Endothelial cell of umbilical vein (primary cell): Measurements from ENCODE around the gene OSER1. TPM values are rescaled to one million over a fixed set of nuclear protein-coding genes. Genes with fewer than 3 reads are reported as not detected.

Experiments
- BruUV-seq: library from RNA; stranded (reverse); fragments of 400-500 nt; replicated peaks from 2 replicates; lab custom pipeline; 2021; lab: Mats Ljungman, UMichigan
- CTCF ChIA-PET: fragments of 300-600, 350-600 bp; sonication (Branson Sonifier 250); formaldehyde crosslinking; loops from one replicate; lab custom pipeline; 2021; ENCODE audit warnings: antibody characterized with exemption, inconsistent platforms; lab: Charles Lee
- POLR2A ChIA-PET: fragments of 300-600, 350-600 bp; sonication (Branson Sonifier 250); formaldehyde crosslinking; loops from one replicate; lab custom pipeline; 2021; ENCODE audit warnings: antibody characterized with exemption, inconsistent platforms; lab: Charles Lee
- DNase-seq: peaks from one replicate; pipeline ENCODE4 v3.0.0-alpha.2; 2011; ENCODE audit warnings: low read depth, low spot score
- FAIRE-seq: peaks from 2 replicates; lab custom pipeline; 2011; peaks lifted over from hg19 to GRCh38; lab: Jason Lieb, UNC
- H2AFZ ChIP-seq: 2 replicates; pipeline ENCODE4 v1.6.0; 2012; ENCODE audit warnings: low read depth, low read length, control low read depth, inconsistent platforms
- H3K27ac ChIP-seq: 2 replicates; pipeline ENCODE4 v1.5.1; 2011; ENCODE audit warnings: low read depth, mild to moderate bottlenecking, control low read depth, low read length, moderate library complexity; ENCODE audit not compliant: insufficient read depth
- H3K27me3 ChIP-seq, 2 experiments: 2 replicates each; pipeline versions ENCODE4 v1.6.0 to v1.6.1; 2011; ENCODE audit warnings: low read length in 2 of 2, mixed read lengths in 1 of 2; ENCODE audit not compliant: control insufficient read depth in 2 of 2, insufficient read depth in 2 of 2
- H3K36me3 ChIP-seq, 2 experiments: 2 replicates in 1 of 2; 3 replicates in 1 of 2; pipeline ENCODE4 v1.5.1; 2011; ENCODE audit warnings: low read length in 2 of 2, mild to moderate bottlenecking in 1 of 2, moderate library complexity in 1 of 2; ENCODE audit not compliant: control insufficient read depth in 2 of 2, insufficient read depth in 2 of 2; ENCODE audit errors: extremely low read depth in 1 of 2
- H3K4me1 ChIP-seq: 3 replicates; pipeline ENCODE4 v1.5.1; 2011; ENCODE audit warnings: mild to moderate bottlenecking, low read length; ENCODE audit not compliant: control insufficient read depth, insufficient read depth; ENCODE audit errors: extremely low read depth
- H3K4me2 ChIP-seq: 2 replicates; pipeline ENCODE4 v1.6.1; 2011; ENCODE audit warnings: low read length, control low read depth, mixed read lengths; ENCODE audit not compliant: insufficient read depth
- H3K4me3 ChIP-seq, 3 experiments: fragments of 200-600 bp in 1 of 3; sonication (generic), shearing (Covaris generic) in 1 of 3; replicated peaks in 1 of 3; 2 replicates each; pipeline ENCODE4 v1.5.1; 2011 to 2016; ENCODE audit warnings: control low read depth in 3 of 3, low read length in 3 of 3, mild to moderate bottlenecking in 2 of 3, inconsistent platforms in 1 of 3, low read depth in 1 of 3, moderate library complexity in 1 of 3; ENCODE audit not compliant: insufficient read depth in 1 of 3
- H3K79me2 ChIP-seq: 2 replicates; pipeline ENCODE4 v1.6.0; 2012; ENCODE audit warnings: low read length, inconsistent platforms; ENCODE audit not compliant: control insufficient read depth, insufficient read depth
- H3K9ac ChIP-seq: replicated peaks from 2 replicates; pipeline ENCODE3; 2011; ENCODE audit warnings: low read length, control low read depth; ENCODE audit not compliant: insufficient read depth; ENCODE audit errors: extremely low read depth
- H3K9me1 ChIP-seq: replicated peaks from 3 replicates; pipeline ENCODE4 v1.6.0; 2011; ENCODE audit warnings: mild to moderate bottlenecking, low read length; ENCODE audit not compliant: control insufficient read depth, insufficient read depth; ENCODE audit errors: extremely low read depth
- H3K9me3 ChIP-seq: replicated peaks from 2 replicates; pipeline ENCODE4 v1.5.1; 2012; ENCODE audit warnings: low read length, inconsistent platforms; ENCODE audit not compliant: control insufficient read depth, insufficient read depth
- H4K20me1 ChIP-seq: replicated peaks from 2 replicates; pipeline ENCODE3; 2011; ENCODE audit warnings: mild to moderate bottlenecking, low read length; ENCODE audit not compliant: control insufficient read depth, insufficient read depth; ENCODE audit errors: extremely low read depth
- EZH2 ChIP-seq: IDR thresholded peaks from 2 replicates; pipeline ENCODE4 v1.6.1; 2012; ENCODE audit warnings: borderline replicate concordance, low read depth, mild to moderate bottlenecking, moderate library complexity, low read length, inconsistent platforms; ENCODE audit not compliant: severe bottlenecking
- FOS ChIP-seq: IDR thresholded peaks from 2 replicates; pipeline ENCODE4 v1.6.1; 2011; ENCODE audit warnings: mild to moderate bottlenecking, low read length, moderate library complexity, borderline replicate concordance; ENCODE audit not compliant: insufficient read depth
- GATA2 ChIP-seq: IDR thresholded peaks from 2 replicates; pipeline ENCODE4 v1.7.0; 2011; ENCODE audit warnings: low read depth, mild to moderate bottlenecking, moderate library complexity, mixed read lengths, low read length; ENCODE audit not compliant: insufficient read length, insufficient read depth
- JUN ChIP-seq: IDR thresholded peaks from 2 replicates; pipeline ENCODE4 v1.6.1; 2011; ENCODE audit warnings: borderline replicate concordance, low read depth; ENCODE audit not compliant: insufficient read length, insufficient read depth
- MYC ChIP-seq: IDR thresholded peaks from one replicate; pipeline ENCODE4 v1.6.1; 2011; ENCODE audit warnings: mild to moderate bottlenecking, low read depth, low read length
- POLR2A ChIP-seq: IDR thresholded peaks from 2 replicates; pipeline ENCODE4 v1.6.1; 2012; ENCODE audit warnings: low read depth, mild to moderate bottlenecking, control low read depth, low read length
- POLR2AphosphoS5 ChIP-seq: IDR thresholded peaks from 2 replicates; pipeline ENCODE4 v1.6.1; 2012; ENCODE audit warnings: low read depth, mild to moderate bottlenecking, control low read depth, low read length, moderate library complexity; ENCODE audit not compliant: insufficient read depth
- dilution Hi-C: fragments of 300-500 bp; cut with MboI; formaldehyde crosslinking; loops from one replicate; pipeline ENCODE4 v1.15.0; 2019; ENCODE audit warnings: low sequenced_read_pairs; ENCODE audit not compliant: extremely low pct_ligation_motif_present
- intact Hi-C: fragments of 100-400 bp; cut with micrococcal nuclease; formaldehyde crosslinking; loops from one replicate; pipeline ENCODE4 v1.10.0; 2022
- polyA plus RNA-seq, 4 experiments: library from polyadenylated mRNA; depleted of rRNA in 3 of 4; stranded (reverse) in 3 of 4; unstranded in 1 of 4; fragments of >200 nt; gene quantifications; 2 replicates each; pipeline versions ENCODE4 v1.2.1 to v1.2.3, GENCODE V29; 2011 to 2012; ENCODE audit warnings: missing spikeins in 1 of 4
- total RNA-seq: library from RNA; stranded (reverse); gene quantifications from 2 replicates; pipeline ENCODE4 v1.2.3, GENCODE V29; 2021
- TF ChIP-seq, protein P1 (sequence below), 2 donors: IDR thresholded peaks; 1 replicate in 1 of 2; 2 replicates in 1 of 2; pipeline ENCODE4 v1.5.1; 2011; ENCODE audit warnings: low read length in 2 of 2, mild to moderate bottlenecking in 2 of 2, moderate library complexity in 2 of 2, control low read depth in 1 of 2, inconsistent platforms in 1 of 2, low read depth in 1 of 2; ENCODE audit not compliant: insufficient read depth in 1 of 2; ENCODE audit errors: extremely low read depth in 1 of 2
- TF ChIP-seq, protein P2 (sequence below): IDR thresholded peaks from 2 replicates; pipeline ENCODE4 v1.6.1; 2011; ENCODE audit not compliant: insufficient read depth, insufficient read length

The OSER1 gene
- total and polyA plus RNA-seq, 2 donors (not counting 3 experiments of a cell fraction or from before 2014, with no cell fraction given) = 30.8 to 36.0 TPM

DNA sequence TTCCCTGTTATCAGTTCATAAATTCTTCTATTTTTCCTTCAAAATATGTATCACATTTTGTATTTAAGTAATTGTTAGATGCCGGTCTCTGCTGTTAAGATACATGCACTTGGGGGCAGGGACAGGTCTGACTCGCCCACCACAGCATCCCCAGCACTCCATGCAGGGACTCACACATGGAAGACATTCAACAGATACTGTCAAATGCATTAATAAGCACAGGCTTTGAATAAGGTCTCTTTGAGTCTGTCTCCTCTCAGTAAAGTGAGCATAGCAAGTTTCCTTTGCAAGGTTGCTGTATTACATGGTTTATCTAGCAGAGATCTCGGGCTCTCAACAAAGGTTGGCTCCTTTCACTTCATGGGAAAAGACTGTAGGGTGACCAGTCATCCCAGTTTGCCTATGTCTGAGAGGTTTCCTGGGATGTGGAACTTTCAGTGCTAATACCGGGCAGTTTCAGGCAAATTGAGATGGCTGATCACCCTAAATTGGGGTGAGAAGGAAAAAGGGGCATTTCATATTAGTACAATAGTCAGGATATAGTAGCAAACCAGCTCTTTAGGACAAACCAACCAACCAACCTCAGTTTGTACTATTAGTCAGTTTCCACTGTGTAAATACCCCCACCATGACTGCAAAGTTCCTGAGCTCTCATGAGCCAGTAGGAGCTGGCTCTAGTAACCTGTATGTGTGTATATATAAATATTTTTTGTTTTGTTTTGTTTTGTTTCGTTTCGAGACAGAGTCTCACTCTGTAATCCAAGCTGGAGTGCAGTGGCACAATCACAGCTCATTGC is 38.6 kb downstream of the OSER1 start:
- POLR2A ChIA-PET = no interaction called here
- no peak overlapping the region for H3K4me2 ChIP-seq
- no peaks in the 10 kb centered on the region for H3K36me3 ChIP-seq
- no peaks in the 10 kb centered on the region for H4K20me1 ChIP-seq
- H3K27ac ChIP-seq = no peak overlapping the region
- TF ChIP-seq GATA2 (no peak), POLR2AphosphoS5 (no peak), EZH2 (no peak), JUN (no peak), POLR2A (no peak), MYC (no peak), FOS (no peak)
- TF ChIP-seq, protein P1, sequence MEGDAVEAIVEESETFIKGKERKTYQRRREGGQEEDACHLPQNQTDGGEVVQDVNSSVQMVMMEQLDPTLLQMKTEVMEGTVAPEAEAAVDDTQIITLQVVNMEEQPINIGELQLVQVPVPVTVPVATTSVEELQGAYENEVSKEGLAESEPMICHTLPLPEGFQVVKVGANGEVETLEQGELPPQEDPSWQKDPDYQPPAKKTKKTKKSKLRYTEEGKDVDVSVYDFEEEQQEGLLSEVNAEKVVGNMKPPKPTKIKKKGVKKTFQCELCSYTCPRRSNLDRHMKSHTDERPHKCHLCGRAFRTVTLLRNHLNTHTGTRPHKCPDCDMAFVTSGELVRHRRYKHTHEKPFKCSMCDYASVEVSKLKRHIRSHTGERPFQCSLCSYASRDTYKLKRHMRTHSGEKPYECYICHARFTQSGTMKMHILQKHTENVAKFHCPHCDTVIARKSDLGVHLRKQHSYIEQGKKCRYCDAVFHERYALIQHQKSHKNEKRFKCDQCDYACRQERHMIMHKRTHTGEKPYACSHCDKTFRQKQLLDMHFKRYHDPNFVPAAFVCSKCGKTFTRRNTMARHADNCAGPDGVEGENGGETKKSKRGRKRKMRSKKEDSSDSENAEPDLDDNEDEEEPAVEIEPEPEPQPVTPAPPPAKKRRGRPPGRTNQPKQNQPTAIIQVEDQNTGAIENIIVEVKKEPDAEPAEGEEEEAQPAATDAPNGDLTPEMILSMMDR (IDR thresholded peaks at IDR 0.05; ENCODE audit: extremely low read depth in 1 of 2, insufficient read depth in 1 of 2, low read depth in 1 of 2, low read length in 2 of 2) = no peak
- TF ChIP-seq, protein P2, sequence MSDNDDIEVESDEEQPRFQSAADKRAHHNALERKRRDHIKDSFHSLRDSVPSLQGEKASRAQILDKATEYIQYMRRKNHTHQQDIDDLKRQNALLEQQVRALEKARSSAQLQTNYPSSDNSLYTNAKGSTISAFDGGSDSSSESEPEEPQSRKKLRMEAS = no peak
- H3K4me3 ChIP-seq = no peak overlapping the region
- intact Hi-C loops = no loop called here
- BruUV-seq = no TSS peak
- H3K79me2 ChIP-seq = no peaks in the 10 kb centered on the region
- dilution Hi-C loops = no loop called here
- H3K4me1 ChIP-seq = no peaks in the 10 kb centered on the region
- H3K9me3 ChIP-seq = no peaks in the 10 kb centered on the region
- peaks cover 11 to 24% of the 10 kb centered on the region in 2 experiments for H3K27me3 ChIP-seq
- no peak overlapping the region for H3K9ac ChIP-seq
- CTCF ChIA-PET = interaction anchor here (0.8 to 2.5 kb wide), 3 partner anchors 18 to 56 kb away, joined by 3 to 11 read pairs (median 4); no protein-coding TSS in a partner anchor
- H2AFZ ChIP-seq = no peak overlapping the region
- H3K9me1 ChIP-seq = no peaks in the 10 kb centered on the region
- DNase-seq = no peak
- no peak for FAIRE-seq
